Naive B cell (primary cell): ENCODE data around the gene C16orf87. TPM values are rescaled to one million over a fixed set of nuclear protein-coding genes. Genes with fewer than 3 reads are reported as not detected.

ENCODE experiments used
- ATAC-seq, 2 donors: fragments of 150-1000 bp; cut with Tn5 transposase; 2 replicates each; pipeline ENCODE4 v1.10.0; 2021; ENCODE audit warnings: low read depth in 2 of 2, mild to moderate bottlenecking in 2 of 2, moderate library complexity in 2 of 2
- DNase-seq: peaks from one replicate; pipeline ENCODE4 v3.0.0; 2022
- H3K27ac Mint-ChIP-seq, 6 donors: one replicate each; pipeline ENCODE4 v1.8.0; 2020 to 2022; ENCODE audit warnings: mild to moderate bottlenecking in 6 of 6, mixed read lengths in 6 of 6, moderate library complexity in 5 of 6, inconsistent platforms in 2 of 6
- H3K27me3 Mint-ChIP-seq, 3 donors: one replicate each; pipeline ENCODE4 v1.8.0; 2021 to 2022; ENCODE audit warnings: mixed read lengths in 3 of 3, mild to moderate bottlenecking in 1 of 3
- H3K36me3 Mint-ChIP-seq, 2 donors: one replicate each; pipeline ENCODE4 v1.8.0; 2020 to 2022; ENCODE audit warnings: mixed read lengths in 2 of 2, inconsistent platforms in 1 of 2, mild to moderate bottlenecking in 1 of 2
- H3K4me1 Mint-ChIP-seq, 3 donors: one replicate each; pipeline ENCODE4 v1.8.0; 2020 to 2022; ENCODE audit warnings: mixed read lengths in 3 of 3, inconsistent platforms in 1 of 3, mild to moderate bottlenecking in 1 of 3, moderate library complexity in 1 of 3
- H3K4me3 Mint-ChIP-seq, 8 donors: one replicate each; pipeline ENCODE4 v1.8.0; 2020 to 2022; ENCODE audit warnings: mild to moderate bottlenecking in 8 of 8, mixed read lengths in 8 of 8, moderate library complexity in 8 of 8, inconsistent platforms in 2 of 8
- H3K9me3 Mint-ChIP-seq, 7 donors: one replicate each; pipeline ENCODE4 v1.8.0; 2020 to 2022; ENCODE audit warnings: mixed read lengths in 7 of 7, mild to moderate bottlenecking in 5 of 7, inconsistent platforms in 2 of 7, moderate library complexity in 1 of 7
- polyA plus RNA-seq, 6 donors: library from polyadenylated mRNA; unstranded; fragments of 300-500 nt; fragmentation: Illumina TruSeq; gene quantifications; one replicate each; pipeline ENCODE4 v1.2.3, GENCODE V29; 2021; ENCODE audit warnings: low read depth in 6 of 6

Gene C16orf87
- polyA plus RNA-seq, 6 donors from 2014 or later = 9.2 to 13.9 (median 11.9) TPM

GRCh38 chr16:46807336-46807735, 23.6 kb downstream of the C16orf87 start:
- Mint-ChIP-seq H3K27me3 (no peaks in the 10 kb centered on the region), H3K27ac (no peak overlapping the region), H3K4me3 (no peak overlapping the region), H3K4me1 (peaks cover 3 to 6% (median 4%) of the 10 kb centered on the region in 3 donors), H3K36me3 (peaks cover 0 to 12% of the 10 kb centered on the region in 2 donors), H3K9me3 (no peaks in the 10 kb centered on the region)
- DNase-seq (no peak), ATAC-seq (no peak)

DNA sequence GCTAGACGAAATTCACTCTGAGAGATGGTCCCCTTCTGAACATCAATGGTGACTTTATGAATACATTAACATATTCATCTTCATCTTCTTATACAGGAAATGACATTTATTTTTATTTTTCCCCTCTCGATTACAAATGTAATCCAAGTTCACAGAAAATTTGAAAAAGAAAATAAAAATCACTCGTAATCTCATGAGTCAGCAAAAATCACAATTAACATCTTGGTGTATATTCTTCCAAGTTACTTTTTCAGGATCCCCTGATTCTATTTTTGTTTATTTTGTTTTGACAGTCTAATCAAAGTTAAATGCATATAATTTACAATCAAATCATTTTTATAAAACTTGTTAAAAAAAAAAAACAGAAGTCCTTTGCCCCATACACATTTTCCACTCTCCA, 27.6 kb downstream of the C16orf87 start:
- H3K9me3 Mint-ChIP-seq = no peaks in the 10 kb centered on the region
- no peaks in the 10 kb centered on the region for H3K27me3 Mint-ChIP-seq
- H3K36me3 Mint-ChIP-seq = peaks cover 7 to 15% of the 10 kb centered on the region in 2 donors
- DNase-seq = no peak
- H3K4me1 Mint-ChIP-seq = peaks cover 0 to 8% (median 6%) of the 10 kb centered on the region in 3 donors
- H3K27ac Mint-ChIP-seq = peak overlapping the region in 1 of 6 donors; percentile 82
- no peak for ATAC-seq
- no peak overlapping the region for H3K4me3 Mint-ChIP-seq

DNA sequence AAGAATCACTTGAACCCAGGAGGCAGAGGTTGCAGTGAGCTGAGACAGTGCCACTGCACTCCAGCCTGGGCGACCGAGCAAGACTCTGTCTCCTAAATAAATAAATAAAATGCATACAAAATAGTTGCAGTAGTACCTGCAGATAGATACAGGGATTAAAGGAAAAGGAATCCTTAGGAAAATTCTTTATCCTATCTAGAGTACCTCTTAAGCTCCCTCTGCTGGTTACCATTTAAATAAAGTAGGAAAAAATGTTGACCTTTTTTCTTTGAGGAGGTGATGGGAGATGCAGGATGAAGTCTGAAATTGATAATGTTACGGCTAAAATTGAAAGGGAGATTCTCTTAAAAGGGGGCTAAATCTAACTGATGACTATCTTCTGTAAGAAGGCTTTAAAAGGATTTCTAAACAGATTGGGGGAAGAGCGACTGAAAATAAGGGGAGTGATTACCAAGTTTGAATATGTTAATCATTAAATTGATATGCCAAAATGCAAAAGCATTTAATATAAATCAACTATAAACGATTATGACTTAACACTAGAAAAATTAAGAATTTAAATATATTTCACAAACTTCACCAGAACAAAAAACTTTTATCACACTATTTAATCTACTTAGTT, 29.4 kb downstream of the C16orf87 start:
- Mint-ChIP-seq H3K27ac (no peak overlapping the region), H3K27me3 (no peaks in the 10 kb centered on the region), H3K9me3 (peaks cover 0 to 9% (median 4%) of the 10 kb centered on the region in 7 donors), H3K4me1 (peaks cover 0 to 8% (median 0%) of the 10 kb centered on the region in 3 donors), H3K36me3 (peaks cover 12 to 20% of the 10 kb centered on the region in 2 donors), H3K4me3 (peak overlapping the region in 1 of 8 donors; percentile 40)
- ATAC-seq (no peak), DNase-seq (no peak)

DNA sequence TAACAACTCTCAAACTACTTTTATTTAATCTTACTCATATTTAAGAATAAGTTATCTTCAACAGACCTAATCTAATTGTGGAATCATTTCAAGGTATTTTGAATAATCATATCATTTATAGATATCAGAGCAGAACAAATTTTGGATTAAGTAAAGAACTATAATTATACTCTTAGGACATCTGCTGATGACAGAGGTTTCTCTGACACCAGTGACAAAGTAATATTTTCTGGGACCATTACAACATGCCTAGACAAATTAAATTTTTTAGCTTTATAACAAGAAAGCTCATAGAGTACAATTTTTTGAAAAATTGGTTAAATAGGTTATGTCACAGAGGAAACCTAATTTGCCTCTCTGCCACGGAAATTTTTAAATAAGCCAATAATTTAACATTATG, 30.5 kb downstream of the C16orf87 start:
- no peak for ATAC-seq
- peaks cover 16 to 24% of the 10 kb centered on the region in 2 donors for H3K36me3 Mint-ChIP-seq
- H3K4me1 Mint-ChIP-seq = peaks cover 0 to 8% (median 0%) of the 10 kb centered on the region in 3 donors
- H3K9me3 Mint-ChIP-seq = peaks cover 0 to 20% (median 10%) of the 10 kb centered on the region in 7 donors
- H3K27ac Mint-ChIP-seq = no peak overlapping the region
- no peak for DNase-seq
- no peak overlapping the region for H3K4me3 Mint-ChIP-seq
- H3K27me3 Mint-ChIP-seq = no peaks in the 10 kb centered on the region

DNA sequence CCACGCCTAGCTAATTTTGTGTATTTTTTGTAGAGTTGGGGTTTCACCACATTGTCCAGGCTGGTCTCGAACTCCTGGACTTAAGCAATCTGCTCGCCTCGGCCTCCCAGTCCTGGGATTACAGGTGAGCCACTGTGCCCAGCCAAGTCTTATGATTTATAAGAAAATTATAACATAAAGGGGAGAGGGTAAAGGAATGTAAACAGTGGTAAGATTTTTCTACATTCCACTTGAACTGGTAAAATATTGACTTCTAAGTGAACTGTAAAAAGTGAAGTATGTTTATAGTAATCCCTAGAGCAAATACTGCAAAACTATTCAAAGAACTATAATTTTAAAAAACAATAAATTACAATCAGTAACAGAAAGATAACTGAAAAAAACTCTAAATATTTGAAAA, 33.5 kb downstream of the C16orf87 start:
- Mint-ChIP-seq H3K27me3 (no peaks in the 10 kb centered on the region), H3K4me3 (no peak overlapping the region), H3K27ac (peak overlapping the region in 1 of 6 donors; percentile 47), H3K9me3 (peaks cover 0 to 38% (median 17%) of the 10 kb centered on the region in 7 donors), H3K36me3 (peaks cover 16 to 29% of the 10 kb centered on the region in 2 donors), H3K4me1 (peaks cover 0 to 4% (median 0%) of the 10 kb centered on the region in 3 donors)
- DNase-seq = no peak
- no peak for ATAC-seq

- ATAC-seq (no peak), DNase-seq (no peak)
- Mint-ChIP-seq H3K36me3 (peaks cover 16 to 28% of the 10 kb centered on the region in 2 donors), H3K4me1 (peaks cover 1 to 6% (median 3%) of the 10 kb centered on the region in 3 donors), H3K27ac (no peak overlapping the region), H3K4me3 (no peak overlapping the region), H3K27me3 (no peaks in the 10 kb centered on the region), H3K9me3 (peaks cover 0 to 38% (median 17%) of the 10 kb centered on the region in 7 donors)
Measured at GRCh38 chr16:46796764-46797269, 34.2 kb downstream of the C16orf87 start.

GRCh38 chr16:46793841-46794240, 37.1 kb downstream of the C16orf87 start:
- DNase-seq = no peak
- peaks cover 13 to 22% of the 10 kb centered on the region in 2 donors for H3K36me3 Mint-ChIP-seq
- H3K27ac Mint-ChIP-seq = no peak overlapping the region
- ATAC-seq = no peak
- H3K27me3 Mint-ChIP-seq = no peaks in the 10 kb centered on the region
- H3K9me3 Mint-ChIP-seq = peaks cover 0 to 38% (median 20%) of the 10 kb centered on the region in 7 donors
- H3K4me1 Mint-ChIP-seq = peaks cover 23 to 28% (median 25%) of the 10 kb centered on the region in 3 donors
- H3K4me3 Mint-ChIP-seq = no peak overlapping the region

GRCh38 chr16:46790599-46791270, 40.2 kb downstream of the C16orf87 start:
- Mint-ChIP-seq H3K4me3 (peak overlapping the region; percentile 79 to 91 (median 87)), H3K27me3 (no peaks in the 10 kb centered on the region), H3K9me3 (peaks cover 8 to 37% (median 25%) of the 10 kb centered on the region in 7 donors), H3K27ac (peak overlapping the region in 4 of 6 donors; percentile 53 to 90 (median 69)), H3K4me1 (peaks cover 37 to 55% (median 42%) of the 10 kb centered on the region in 3 donors), H3K36me3 (peaks cover 12 to 24% of the 10 kb centered on the region in 2 donors)
- DNase-seq (no peak), ATAC-seq (no peak)

DNA sequence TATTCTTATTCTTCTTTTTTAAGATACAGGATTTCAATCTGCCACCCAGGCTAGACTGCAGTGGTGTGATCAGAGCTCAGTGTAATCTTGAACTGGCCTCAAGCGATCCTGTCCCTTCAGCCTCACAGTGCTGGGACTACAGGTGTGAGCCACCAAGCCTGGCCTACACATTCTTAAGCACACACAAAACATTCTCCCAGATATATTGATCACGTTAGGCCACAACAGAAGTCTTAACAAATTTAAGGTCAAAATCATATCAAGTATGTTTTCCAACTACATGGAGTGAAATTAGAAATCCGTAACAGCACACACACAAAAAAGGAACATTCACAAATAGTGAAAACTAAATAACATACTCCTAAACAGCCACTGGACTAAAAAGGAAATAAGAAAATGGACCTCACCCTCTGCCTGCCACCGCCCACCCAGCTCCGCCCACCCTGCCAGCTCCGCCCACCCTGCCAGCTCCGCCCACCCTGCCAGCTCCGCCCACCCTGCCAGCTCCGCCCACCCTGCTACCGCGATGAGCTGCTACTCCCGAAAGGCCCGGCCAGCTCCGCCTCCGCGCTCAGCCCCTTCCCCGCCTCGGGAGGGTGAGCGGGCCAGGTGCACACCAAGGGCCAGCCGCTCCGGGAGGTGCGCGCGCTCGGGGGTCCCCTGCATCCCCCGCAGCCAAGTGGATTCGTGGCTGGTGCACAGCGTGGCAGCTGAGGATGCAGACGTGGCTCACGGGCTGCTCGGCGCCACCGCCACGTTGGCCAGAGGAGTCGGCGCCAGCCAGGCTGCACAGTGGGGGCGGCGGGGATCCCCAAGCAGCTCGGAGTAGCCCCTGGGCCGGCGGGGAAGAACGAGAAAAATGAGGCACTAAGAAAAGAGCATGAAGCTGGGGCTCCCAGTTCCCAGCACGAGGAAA, 41.2 kb downstream of the C16orf87 start:
- Mint-ChIP-seq H3K27me3 (no peaks in the 10 kb centered on the region), H3K9me3 (peaks cover 9 to 29% (median 25%) of the 10 kb centered on the region in 7 donors), H3K36me3 (peaks cover 12 to 17% of the 10 kb centered on the region in 2 donors), H3K27ac (peak overlapping the region; percentile 66 to 97 (median 84)), H3K4me3 (peak overlapping the region; percentile 79 to 91 (median 87)), H3K4me1 (peaks cover 40 to 61% (median 44%) of the 10 kb centered on the region in 3 donors)
- peak; percentile 75 for DNase-seq
- ATAC-seq = peak; percentile 76 to 77

DNA sequence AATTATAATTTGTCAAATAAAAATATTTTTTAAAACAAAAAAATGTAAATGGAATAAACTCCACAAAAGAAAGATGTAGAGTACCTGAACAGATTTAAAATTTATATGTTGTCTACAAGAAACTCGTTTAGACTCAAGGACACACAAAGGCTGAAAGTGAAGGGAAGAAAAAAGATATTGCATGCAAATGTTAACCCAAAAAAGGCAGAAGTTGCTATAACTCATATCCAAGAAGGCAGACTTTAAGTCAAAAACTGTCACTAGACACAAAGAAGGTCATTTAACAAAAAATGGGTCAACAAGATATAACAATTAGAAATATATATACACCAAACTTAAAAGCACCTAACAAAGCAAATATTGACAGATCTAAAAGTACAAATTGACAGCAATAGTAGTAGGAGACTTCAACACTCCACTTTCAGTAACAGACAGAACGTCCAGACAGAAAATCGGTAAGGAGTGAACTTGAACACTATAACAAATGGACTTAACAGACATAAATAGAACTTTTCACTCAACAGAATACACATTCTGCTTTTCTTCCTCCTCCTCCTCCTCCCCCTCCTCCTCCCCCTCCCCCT, 42.0 kb downstream of the C16orf87 start:
- ATAC-seq (no peak), DNase-seq (no peak)
- Mint-ChIP-seq H3K4me1 (peaks cover 42 to 61% (median 44%) of the 10 kb centered on the region in 3 donors), H3K27ac (peak overlapping the region in 3 of 6 donors; percentile 21 to 80 (median 39)), H3K36me3 (peaks cover 8 to 12% of the 10 kb centered on the region in 2 donors), H3K4me3 (peak overlapping the region; percentile 30 to 91 (median 80)), H3K27me3 (no peaks in the 10 kb centered on the region), H3K9me3 (peaks cover 9 to 24% (median 20%) of the 10 kb centered on the region in 7 donors)

GRCh38 chr16:46787909-46788308, 43.1 kb downstream of the C16orf87 start:
- peak; percentile 82 to 83 for ATAC-seq
- Mint-ChIP-seq H3K27me3 (no peaks in the 10 kb centered on the region), H3K27ac (peak overlapping the region in 5 of 6 donors; percentile 61 to 97 (median 79)), H3K4me1 (peaks cover 42 to 65% (median 44%) of the 10 kb centered on the region in 3 donors), H3K9me3 (peaks cover 8 to 21% (median 16%) of the 10 kb centered on the region in 7 donors), H3K4me3 (peak overlapping the region in 5 of 8 donors; percentile 16 to 81 (median 67)), H3K36me3 (peaks cover 8 to 12% of the 10 kb centered on the region in 2 donors)
- peak; percentile 72 for DNase-seq

GRCh38 chr16:46785076-46785845, 45.7 kb downstream of the C16orf87 start:
- H3K4me1 Mint-ChIP-seq = peaks cover 30 to 49% (median 33%) of the 10 kb centered on the region in 3 donors
- peak overlapping the region in 1 of 8 donors; percentile 6 for H3K4me3 Mint-ChIP-seq
- no peaks in the 10 kb centered on the region for H3K27me3 Mint-ChIP-seq
- no peak for DNase-seq
- H3K27ac Mint-ChIP-seq = peak overlapping the region in 1 of 6 donors; percentile 79
- H3K9me3 Mint-ChIP-seq = peaks cover 8 to 21% (median 14%) of the 10 kb centered on the region in 7 donors
- ATAC-seq = no peak
- H3K36me3 Mint-ChIP-seq = peaks cover 8 to 12% of the 10 kb centered on the region in 2 donors
